ENCODE results near the gene MAP7.
A peak's percentile ranks its signal among the peaks of the same experiment; 100 is the strongest.

The MAP7 gene

DNA sequence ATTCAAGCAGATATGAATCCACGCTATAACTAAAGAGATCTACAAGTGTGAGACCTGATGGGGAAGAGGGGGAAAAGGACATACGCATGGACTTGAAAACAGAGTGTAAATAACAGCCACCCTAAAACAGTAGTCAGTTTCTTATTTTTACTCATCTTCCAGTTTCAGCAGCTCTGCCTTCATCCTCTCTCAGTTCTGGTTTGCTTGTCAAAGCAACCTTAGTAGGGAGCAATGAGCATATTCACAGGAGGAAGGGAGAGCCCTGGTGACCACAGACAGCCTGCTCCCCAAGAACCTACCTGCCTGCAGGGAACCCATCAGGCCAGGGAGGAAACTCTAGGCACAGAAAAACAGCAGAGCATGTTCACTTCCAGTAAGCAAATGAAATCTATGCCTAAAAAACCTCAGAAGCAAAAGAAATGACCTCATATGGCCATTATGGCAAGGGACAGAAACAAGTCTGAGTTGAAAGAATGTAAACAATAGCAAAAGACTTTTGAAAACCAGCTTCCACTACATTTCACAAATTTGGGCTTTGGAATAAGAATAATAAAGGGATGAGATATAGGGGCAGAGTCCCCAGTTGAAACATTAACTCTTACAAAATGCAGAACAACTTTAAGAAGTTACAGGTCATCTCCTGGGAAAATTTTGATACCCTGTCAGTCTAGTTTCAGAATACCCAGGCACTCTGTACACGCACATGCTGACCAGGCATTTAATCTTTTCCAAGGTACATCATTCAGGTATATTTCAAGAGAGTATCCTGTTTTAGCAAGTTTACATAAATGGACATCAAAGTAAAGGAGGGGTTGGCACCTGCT is 139.8 kb downstream of the MAP7 start:
- TF ChIP-seq, protein P1, sequence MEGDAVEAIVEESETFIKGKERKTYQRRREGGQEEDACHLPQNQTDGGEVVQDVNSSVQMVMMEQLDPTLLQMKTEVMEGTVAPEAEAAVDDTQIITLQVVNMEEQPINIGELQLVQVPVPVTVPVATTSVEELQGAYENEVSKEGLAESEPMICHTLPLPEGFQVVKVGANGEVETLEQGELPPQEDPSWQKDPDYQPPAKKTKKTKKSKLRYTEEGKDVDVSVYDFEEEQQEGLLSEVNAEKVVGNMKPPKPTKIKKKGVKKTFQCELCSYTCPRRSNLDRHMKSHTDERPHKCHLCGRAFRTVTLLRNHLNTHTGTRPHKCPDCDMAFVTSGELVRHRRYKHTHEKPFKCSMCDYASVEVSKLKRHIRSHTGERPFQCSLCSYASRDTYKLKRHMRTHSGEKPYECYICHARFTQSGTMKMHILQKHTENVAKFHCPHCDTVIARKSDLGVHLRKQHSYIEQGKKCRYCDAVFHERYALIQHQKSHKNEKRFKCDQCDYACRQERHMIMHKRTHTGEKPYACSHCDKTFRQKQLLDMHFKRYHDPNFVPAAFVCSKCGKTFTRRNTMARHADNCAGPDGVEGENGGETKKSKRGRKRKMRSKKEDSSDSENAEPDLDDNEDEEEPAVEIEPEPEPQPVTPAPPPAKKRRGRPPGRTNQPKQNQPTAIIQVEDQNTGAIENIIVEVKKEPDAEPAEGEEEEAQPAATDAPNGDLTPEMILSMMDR (IDR thresholded peaks at IDR 0.05; ENCODE audit: extremely low read depth, missing control alignments), result no peak
- DNase-seq (ENCODE audit: low spot score), result peak; percentile 42

DNA sequence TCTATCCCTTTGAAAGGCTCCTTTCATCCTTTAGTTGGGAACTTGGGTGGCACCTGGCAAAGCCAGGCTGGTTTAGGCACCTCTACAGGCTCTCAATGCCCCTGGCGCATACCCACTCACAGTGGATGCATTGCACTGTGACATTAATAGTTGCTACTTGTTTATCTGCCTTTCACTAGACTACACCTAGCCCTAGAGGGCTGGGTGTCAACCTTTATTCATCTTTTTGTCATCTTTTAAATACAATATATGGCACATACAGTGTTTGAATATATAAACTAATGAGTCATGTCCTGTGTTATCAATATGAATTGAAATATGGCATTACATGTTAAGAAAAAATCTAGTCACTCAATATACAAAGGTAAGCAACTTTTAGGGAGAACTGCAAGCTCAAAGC is 140.6 kb downstream of the MAP7 start:
- TF ChIP-seq, protein P1 (IDR thresholded peaks at IDR 0.05; ENCODE audit: extremely low read depth, missing control alignments), result no peak
- no peak for DNase-seq (ENCODE audit: low spot score)

DNA sequence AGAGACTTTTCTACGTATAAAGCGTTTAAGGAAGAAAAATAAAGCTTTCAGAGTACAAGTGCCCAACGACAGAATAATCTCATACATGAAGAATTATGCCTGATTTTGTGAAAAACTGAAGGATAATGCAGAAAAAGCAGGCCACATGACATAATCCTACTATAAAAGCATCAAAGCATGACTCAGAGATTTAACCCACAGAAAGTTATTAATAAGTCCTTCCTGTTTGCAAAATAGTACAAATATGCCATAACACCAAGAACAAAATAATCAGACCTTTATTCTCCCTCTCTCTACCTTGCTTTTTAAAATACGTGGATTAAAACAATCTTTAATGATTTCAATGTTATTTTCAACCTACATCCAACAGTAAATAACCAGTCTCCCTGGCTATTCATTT is 142.0 kb downstream of the MAP7 start:
- TF ChIP-seq, protein P1 (IDR thresholded peaks at IDR 0.05; ENCODE audit: extremely low read depth, missing control alignments), result no peak
- no peak for DNase-seq (ENCODE audit: low spot score)

DNA sequence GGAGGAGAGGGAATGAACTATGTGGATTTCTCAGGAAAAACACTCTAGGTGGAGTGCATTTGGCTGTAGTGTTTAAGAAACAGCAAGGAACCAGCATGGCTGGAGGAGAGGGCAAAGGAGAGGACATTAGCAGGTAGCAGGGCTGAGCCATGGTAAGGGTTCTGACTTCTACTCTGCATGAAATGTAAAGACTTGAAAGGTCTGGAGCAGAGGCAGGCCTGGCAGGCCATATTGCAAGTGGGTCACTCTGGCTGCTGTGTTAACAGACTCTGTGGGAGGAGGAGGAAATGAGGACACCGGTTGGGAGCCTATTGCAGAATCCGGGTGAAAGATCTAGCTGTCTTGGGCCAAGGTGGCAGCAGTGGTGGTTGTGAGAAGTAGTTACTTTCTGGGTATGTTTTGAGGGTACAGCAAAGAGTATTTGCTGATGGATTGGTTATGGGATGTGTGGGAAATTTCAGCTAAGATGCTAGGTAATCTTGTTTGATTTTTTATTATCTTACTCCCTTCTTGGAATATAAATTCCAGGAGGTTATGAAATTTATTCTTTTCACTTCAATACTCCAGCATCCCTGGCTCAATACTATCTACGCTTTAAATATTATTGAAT is 144.7 kb downstream of the MAP7 start:
- DNase-seq (ENCODE audit: low spot score), result no peak
- TF ChIP-seq, protein P1 (IDR thresholded peaks at IDR 0.05; ENCODE audit: extremely low read depth, missing control alignments), result no peak

DNA sequence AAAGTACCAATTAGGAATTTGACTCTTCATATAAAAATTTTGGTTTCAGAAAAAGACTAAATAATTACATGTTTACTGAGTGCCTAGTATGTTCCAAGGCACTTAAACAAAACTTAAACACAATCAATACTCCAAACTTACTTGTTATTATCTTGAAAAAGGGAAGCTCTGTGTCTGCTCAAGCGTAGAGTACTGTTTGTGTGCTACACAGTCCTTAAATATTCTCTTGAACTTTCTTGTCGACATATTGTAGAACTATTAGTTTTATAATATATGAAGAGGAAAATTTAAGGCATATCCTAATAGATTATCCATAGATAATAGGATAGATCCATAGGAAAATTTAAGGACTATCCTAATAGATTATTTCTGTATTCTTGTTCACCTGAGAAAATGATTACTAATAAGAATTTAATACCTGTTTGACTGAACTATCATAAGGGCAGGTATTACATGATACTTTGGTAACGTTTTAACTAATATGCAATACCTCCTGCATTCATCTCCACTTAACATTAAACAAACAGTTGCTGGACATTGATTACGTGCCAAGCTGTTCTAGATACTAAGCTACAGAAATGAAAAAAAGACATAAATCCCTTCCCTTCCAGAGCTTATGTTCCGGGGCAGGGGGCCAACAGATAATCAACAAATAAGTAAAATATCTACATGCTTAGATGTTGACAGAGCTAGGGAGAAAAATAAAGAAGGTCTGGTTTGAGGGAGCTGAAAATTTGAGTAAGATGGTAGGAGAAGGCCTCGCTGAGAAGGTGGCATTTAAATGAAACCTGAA is 145.4 kb downstream of the MAP7 start:
- DNase-seq (ENCODE audit: low spot score), result no peak
- TF ChIP-seq, protein P1 (IDR thresholded peaks at IDR 0.05; ENCODE audit: extremely low read depth, missing control alignments), result no peak

DNA sequence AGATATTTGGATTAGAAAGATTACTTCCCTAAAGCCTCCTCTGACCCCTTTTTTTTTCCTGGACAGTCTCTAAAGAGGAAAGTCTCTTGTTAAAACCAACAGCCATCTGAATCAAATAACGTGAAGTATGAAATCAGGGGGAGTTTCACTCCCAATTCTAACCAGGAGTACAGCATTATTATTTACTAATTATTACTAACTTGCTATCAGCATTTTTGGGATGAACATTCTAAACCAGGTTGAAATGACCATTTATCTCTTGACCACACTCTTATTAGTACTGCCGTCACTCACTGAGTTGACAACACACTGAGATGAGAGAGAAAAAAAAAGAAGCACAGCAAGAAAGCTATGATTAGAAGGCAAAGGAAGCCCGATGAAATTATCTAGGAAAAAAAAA is 146.2 kb downstream of the MAP7 start:
- TF ChIP-seq, protein P1 (IDR thresholded peaks at IDR 0.05; ENCODE audit: extremely low read depth, missing control alignments), result no peak
- DNase-seq (ENCODE audit: low spot score), result no peak
